Measurements from ENCODE around the gene C1orf232.

The C1orf232 gene

GRCh38 chr1:26168410-26169197 is at the start of gene C1orf232:
Gene C1orf232, minus strand, starts transcription at chr1:26168963. Its CDS starts 464 bp downstream, at chr1:26168499.
- no peak for DNase-seq (ENCODE audit: low read depth in 2 of 3, low spot score in 1 of 3)

DNA sequence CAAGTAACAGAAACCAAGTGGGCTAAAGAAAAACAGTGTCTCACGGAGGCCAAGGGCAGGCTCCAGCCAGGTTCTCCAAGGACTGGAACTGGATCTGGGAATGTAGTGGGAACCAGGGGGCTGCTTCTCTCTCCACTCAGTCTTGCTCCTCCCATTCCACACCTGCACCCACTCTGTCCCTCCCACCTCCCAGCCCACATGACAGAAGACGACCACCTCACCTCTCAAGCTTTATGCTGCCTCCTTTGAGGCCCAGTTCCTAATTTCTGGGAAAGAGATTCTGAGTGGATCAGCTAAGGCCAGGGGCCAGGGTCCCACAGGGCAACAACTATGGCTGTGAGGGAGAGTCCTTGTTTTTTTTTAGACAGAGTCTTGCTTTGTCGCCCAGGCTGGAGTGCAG is 46.5 kb upstream of the C1orf232 start:
- DNase-seq (ENCODE audit: low read depth in 2 of 3, low spot score in 1 of 3) = no peak

DNA sequence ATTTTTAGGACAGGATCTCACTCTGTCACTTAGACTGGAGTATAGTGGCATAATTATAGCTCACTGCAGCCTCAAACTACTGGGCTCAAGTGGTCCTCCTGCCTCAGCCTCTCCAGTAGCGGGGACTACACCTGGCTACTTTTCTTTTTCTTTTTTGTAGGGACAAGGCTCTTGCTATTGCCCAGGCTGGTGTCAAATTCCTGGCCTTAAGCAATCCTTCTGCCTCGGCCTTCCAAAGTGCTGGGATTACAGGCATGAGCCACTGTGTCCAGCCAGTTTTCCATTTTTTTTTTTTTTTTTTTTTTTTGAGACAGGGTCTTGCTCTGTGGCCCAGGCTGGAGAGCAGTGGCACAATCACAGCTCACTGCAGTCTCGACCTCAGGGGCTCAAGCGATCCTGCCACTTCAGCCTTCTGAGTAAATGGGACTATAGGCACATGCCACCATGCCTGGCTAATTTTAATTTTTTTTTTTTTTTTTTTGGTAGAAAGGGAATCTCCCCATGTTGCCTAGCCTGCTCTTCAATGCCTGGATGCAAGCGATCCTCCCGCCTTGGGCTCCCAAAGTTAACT is 44.7 kb upstream of the C1orf232 start:
- no peak for DNase-seq (ENCODE audit: low read depth in 2 of 3, low spot score in 1 of 3)

DNA sequence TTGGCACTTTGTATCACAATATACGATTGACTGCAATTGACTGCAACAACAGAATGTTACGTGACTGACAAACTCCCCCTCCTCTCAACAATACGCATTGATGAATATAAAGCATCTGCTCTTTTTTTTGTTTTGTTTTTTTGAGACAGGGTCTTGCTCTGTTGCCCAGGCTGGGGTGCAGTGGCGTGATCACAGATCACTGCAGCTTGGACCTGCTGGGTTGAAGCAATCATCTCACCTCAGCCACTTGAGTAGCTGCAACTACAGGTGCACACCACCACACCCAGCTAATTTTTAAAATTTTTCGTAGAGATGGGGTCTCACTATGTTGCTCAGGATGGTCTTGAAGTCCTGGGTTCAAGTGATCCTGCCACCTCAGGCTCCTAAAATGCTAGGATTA is 44.0 kb upstream of the C1orf232 start:
- DNase-seq (ENCODE audit: low read depth in 2 of 3, low spot score in 1 of 3) = no peak

GRCh38 chr1:26210147-26210870 is 41.5 kb upstream of the C1orf232 start:
- no peak for DNase-seq (ENCODE audit: low read depth in 2 of 3, low spot score in 1 of 3)

DNA sequence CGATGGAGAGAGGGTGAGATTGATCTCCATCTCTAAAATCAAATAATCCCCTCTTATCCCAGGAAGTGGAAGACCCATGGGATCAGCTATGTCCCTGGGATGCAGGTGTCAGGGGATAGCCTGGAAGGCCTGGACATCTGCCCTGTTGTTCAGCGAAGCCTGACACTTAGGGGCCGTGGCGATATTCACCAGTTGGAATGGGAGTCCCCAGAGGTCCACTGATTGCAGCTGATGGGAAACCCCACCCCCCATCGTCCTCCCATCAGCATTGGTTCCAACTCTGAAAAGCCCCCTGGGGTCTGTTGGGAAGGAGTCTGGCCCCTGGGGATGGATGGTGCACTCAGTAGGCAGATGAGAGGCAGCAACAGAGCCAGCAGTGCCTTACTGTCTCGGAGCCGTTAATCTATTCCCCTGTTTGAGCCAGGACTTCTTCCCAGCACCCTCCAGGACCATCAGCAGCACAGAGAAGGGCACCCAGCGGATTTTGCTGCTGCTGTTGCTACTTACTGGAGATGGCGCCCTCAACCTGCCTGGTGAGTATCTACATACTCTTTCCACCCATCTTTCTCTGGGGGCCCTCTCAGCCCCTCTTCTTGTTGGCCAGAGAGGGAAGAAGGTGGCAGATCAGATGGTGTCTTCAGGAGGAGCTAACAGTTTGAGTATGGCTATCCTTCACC is 35.0 kb upstream of the C1orf232 start:
- DNase-seq (ENCODE audit: low read depth in 2 of 3, low spot score in 1 of 3) = no peak

DNA sequence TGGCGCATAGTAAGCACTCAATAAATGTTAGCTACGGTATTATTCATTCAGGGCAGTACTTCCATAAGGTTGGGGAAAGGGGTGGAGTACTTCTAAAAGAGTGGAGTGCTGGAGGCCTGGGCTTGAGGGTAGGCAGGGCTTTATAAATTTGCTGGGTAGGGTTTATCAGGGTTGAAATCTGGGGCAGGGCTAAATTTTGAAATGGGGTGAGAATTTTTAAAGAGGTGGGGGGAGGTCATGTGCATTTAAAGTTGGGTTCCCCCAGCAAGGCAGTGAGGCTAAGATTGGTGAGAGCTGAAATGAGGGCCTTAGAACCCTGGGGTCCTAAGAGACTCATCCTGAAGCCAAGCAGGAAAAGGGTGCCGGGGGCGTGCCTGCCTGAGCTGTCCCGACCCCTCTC is 31.6 kb upstream of the C1orf232 start:
- no peak for DNase-seq (ENCODE audit: low read depth in 2 of 3, low spot score in 1 of 3)

GRCh38 chr1:26197813-26198212 is 29.1 kb upstream of the C1orf232 start:
- DNase-seq (ENCODE audit: low read depth in 2 of 3, low spot score in 1 of 3) = no peak

DNA sequence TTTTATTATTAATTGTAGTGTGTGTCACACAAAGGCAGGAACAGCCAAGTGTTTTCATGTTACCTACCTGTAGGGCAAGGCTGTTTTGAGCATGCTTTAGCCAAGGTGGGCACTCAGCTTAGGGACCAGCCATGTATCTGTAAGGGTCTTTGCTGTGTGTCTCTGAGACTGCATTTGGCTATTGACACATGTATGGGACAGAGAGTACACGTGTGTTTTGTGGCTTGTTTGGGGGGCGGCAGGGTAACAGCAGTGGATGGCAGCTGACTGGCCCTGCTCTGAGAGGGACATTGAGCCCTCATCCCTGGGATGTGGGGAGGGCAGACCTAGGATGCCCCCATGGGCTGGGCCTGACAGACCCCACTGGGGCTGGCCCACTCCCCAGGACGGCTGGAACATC is 28.5 kb upstream of the C1orf232 start:
- DNase-seq (ENCODE audit: low read depth in 2 of 3, low spot score in 1 of 3) = no peak

GRCh38 chr1:26195805-26196204 is 27.0 kb upstream of the C1orf232 start:
- no peak for DNase-seq (ENCODE audit: low read depth in 2 of 3, low spot score in 1 of 3)

DNA sequence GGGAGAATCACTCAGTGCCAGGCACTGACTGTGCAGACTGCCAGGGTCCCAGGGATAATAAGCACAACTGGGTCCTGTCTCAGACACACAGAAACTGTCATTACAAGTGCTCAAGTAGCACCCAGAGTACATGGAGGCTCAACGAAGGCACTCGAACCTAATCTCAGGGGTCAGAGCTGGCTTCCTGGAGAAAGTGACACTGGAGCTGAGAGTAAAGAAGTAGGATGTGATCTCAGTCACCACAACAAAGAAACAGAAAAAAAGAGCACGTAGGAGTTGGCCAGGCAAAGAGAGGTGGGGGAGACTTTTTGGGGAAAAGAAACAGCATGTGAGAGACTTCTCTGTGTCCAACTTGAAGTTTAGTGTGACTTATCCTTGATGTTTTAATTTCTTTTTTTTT is 23.0 kb upstream of the C1orf232 start:
- no peak for DNase-seq (ENCODE audit: low read depth in 2 of 3, low spot score in 1 of 3)

GRCh38 chr1:26190373-26190987 is 21.7 kb upstream of the C1orf232 start, which contains the start of gene CATSPER4:
Gene CATSPER4, plus strand, starts transcription at chr1:26190602. Its CDS starts 26 bp downstream, at chr1:26190628.
- no peak for DNase-seq (ENCODE audit: low read depth in 2 of 3, low spot score in 1 of 3)

GRCh38 chr1:26189751-26190275 is 21.1 kb upstream of the C1orf232 start:
- DNase-seq (ENCODE audit: low read depth in 2 of 3, low spot score in 1 of 3) = no peak

DNA sequence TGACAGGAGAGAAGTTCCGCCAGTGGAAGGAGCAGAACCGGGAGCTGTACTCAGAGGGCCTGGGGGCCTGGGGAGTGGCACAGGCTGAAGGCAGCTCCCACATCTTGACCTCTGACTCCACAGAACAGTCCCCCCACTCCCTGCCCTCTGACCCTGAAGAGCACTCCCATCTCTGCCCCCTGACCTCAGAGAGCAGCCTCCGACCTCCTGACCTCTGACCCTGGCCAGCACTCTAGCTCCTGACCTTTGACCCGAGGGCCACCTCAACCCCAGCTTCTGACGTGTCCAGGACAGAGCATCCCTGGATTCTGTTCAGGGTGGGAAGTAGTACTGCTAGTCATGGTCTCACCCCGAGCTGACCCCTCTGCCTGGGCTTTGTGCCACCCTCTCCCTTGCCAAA is 20.6 kb upstream of the C1orf232 start:
- no peak for DNase-seq (ENCODE audit: low read depth in 2 of 3, low spot score in 1 of 3)

GRCh38 chr1:26188477-26188876 is 19.7 kb upstream of the C1orf232 start:
- DNase-seq (ENCODE audit: low read depth in 2 of 3, low spot score in 1 of 3) = no peak

- DNase-seq (ENCODE audit: low read depth in 2 of 3, low spot score in 1 of 3) = no peak
These were observed 19.1 kb upstream of the C1orf232 start for GRCh38 chr1:26187882-26188281.

DNA sequence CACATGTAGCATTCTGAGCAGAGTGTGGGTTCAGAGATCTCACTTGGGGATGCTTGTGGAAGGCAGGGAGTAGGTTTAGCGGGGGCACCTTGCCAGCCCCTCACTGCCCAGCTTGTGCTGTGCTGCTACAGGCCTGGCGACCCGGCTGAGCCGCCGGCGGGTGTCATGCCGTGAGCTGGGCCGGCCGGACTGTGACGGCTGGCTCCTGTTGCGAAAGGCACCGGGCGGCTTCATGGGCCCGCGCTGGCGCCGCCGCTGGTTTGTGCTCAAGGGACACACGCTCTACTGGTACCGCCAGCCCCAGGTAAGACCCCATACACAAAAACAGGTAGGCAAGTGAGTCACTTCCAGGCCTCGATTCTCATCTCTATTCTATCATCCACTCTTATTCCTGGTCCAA is 16.1 kb upstream of the C1orf232 start:
- no peak for DNase-seq (ENCODE audit: low read depth in 2 of 3, low spot score in 1 of 3)

GRCh38 chr1:26184086-26184485 is 15.3 kb upstream of the C1orf232 start:
- DNase-seq (ENCODE audit: low read depth in 2 of 3, low spot score in 1 of 3) = no peak

DNA sequence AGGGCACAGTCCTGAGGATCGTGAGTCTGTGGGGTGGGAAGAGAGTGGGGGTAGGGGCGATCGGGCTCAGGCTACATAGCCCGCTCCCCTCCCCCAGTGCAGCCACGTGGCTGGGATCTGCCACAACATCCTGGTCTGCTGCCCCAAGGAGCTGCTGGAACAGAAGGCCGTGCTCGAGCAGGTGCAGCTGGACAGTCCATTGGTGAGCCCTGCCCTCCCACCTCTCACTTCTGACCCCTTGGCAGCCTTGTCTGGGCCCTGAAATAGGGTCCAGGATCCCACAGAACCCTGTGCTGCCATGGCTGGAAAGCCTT is 13.6 kb upstream of the C1orf232 start:
- DNase-seq (ENCODE audit: low read depth in 2 of 3, low spot score in 1 of 3) = no peak

GRCh38 chr1:26181586-26182382 is 13.0 kb upstream of the C1orf232 start:
- DNase-seq (ENCODE audit: low read depth in 2 of 3, low spot score in 1 of 3) = no peak

Data from stimulated activated CD4-positive, alpha-beta T cell treated with anti-CD3 and anti-CD28 coated beads, Interleukin-12 subunit alpha, Interleukin-12 subunit beta, amount 100 ng/mL, for 48 hours (primary cell).